ENCODE data around the gene RLBP1. TPM values are rescaled to one million over a fixed set of nuclear protein-coding genes. Genes with fewer than 3 reads are reported as not detected.

The RLBP1 gene
- total and polyA plus RNA-seq, 2 of the 13 experiments (the other 11 are each of a cell fraction or from before 2014, with no cell fraction given), result 0.07 TPM; not detected in 1

DNA sequence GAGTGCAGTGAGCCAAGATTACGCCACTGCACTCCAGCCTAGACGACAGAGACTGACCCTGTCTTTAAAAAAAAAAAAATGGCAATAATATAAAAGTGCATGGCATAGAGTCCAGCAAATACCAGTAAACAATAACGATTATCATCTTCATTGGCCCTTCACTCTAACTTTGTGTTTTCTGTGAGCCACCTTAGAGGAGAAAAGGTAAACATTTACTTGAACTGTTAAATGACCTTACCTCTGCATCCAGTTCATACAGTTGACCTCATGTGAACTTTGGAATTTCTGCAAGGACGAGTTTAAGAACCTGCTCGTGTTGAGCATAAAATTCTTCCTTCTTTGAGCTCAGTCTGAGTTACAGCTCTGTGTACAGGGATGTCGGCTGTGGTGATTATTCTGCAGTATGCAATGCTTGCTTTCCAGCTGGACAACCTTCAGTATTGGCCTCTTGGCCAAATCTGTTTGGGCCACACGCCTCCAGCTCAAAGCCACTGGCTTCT, 56.6 kb downstream of the RLBP1 start (continued):
- no peak for TF ChIP-seq ARNT2 (CRISPR knock-in tag; IDR thresholded peaks at IDR 0.05; ENCODE audit: low read depth)
- no peak for TF ChIP-seq NFATC3 (CRISPR knock-in tag; IDR thresholded peaks at IDR 0.05)
- TF ChIP-seq ZNF550 (CRISPR knock-in tag; IDR thresholded peaks at IDR 0.05; ENCODE audit: borderline replicate concordance), result no peak
- TF ChIP-seq, protein P1, sequence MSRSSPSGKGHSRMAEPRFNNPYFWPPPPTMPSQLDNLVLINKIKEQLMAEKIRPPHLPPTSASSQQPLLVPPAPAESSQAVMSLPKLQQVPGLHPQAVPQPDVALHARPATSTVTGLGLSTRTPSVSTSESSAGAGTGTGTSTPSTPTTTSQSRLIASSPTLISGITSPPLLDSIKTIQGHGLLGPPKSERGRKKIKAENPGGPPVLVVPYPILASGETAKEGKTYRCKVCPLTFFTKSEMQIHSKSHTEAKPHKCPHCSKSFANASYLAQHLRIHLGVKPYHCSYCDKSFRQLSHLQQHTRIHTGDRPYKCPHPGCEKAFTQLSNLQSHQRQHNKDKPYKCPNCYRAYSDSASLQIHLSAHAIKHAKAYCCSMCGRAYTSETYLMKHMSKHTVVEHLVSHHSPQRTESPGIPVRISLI (CRISPR knock-in tag; IDR thresholded peaks at IDR 0.05; ENCODE audit: borderline replicate concordance), result peak; percentile 52; the same call in 1 of the 2 replicates
- no peak for TF ChIP-seq AHR (CRISPR knock-in tag; IDR thresholded peaks at IDR 0.05)
- no peak for TF ChIP-seq TCF7L2 (IDR thresholded peaks at IDR 0.05; ENCODE audit: low read depth, low read length)
- no peak for TF ChIP-seq KLF9 (CRISPR knock-in tag; IDR thresholded peaks at IDR 0.05; ENCODE audit: low read depth)
- no peak for TF ChIP-seq MED13 (CRISPR knock-in tag; IDR thresholded peaks at IDR 0.05)
- TF ChIP-seq RXRB (CRISPR knock-in tag; IDR thresholded peaks at IDR 0.05; ENCODE audit: borderline replicate concordance), result peak; percentile 91
- TF ChIP-seq, protein P2, sequence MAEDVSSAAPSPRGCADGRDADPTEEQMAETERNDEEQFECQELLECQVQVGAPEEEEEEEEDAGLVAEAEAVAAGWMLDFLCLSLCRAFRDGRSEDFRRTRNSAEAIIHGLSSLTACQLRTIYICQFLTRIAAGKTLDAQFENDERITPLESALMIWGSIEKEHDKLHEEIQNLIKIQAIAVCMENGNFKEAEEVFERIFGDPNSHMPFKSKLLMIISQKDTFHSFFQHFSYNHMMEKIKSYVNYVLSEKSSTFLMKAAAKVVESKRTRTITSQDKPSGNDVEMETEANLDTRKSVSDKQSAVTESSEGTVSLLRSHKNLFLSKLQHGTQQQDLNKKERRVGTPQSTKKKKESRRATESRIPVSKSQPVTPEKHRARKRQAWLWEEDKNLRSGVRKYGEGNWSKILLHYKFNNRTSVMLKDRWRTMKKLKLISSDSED (CRISPR knock-in tag; IDR thresholded peaks at IDR 0.05), result no peak
- no peak for TF ChIP-seq ZNF644 (CRISPR knock-in tag; IDR thresholded peaks at IDR 0.05; ENCODE audit: low read depth)
- TF ChIP-seq, protein P3, sequence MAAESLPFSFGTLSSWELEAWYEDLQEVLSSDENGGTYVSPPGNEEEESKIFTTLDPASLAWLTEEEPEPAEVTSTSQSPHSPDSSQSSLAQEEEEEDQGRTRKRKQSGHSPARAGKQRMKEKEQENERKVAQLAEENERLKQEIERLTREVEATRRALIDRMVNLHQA (CRISPR knock-in tag; IDR thresholded peaks at IDR 0.05), result no peak
- no peak for TF ChIP-seq SRF (IDR thresholded peaks at IDR 0.05; ENCODE audit: low read depth, low read length)
- TF ChIP-seq, protein P4, sequence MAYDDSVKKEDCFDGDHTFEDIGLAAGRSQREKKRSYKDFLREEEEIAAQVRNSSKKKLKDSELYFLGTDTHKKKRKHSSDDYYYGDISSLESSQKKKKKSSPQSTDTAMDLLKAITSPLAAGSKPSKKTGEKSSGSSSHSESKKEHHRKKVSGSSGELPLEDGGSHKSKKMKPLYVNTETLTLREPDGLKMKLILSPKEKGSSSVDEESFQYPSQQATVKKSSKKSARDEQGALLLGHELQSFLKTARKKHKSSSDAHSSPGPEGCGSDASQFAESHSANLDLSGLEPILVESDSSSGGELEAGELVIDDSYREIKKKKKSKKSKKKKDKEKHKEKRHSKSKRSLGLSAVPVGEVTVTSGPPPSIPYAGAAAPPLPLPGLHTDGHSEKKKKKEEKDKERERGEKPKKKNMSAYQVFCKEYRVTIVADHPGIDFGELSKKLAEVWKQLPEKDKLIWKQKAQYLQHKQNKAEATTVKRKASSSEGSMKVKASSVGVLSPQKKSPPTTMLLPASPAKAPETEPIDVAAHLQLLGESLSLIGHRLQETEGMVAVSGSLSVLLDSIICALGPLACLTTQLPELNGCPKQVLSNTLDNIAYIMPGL (CRISPR knock-in tag; IDR thresholded peaks at IDR 0.05; ENCODE audit: borderline replicate concordance in 1 of 2, low read depth in 1 of 2), result no peak
- TF ChIP-seq CBFB (CRISPR knock-in tag; IDR thresholded peaks at IDR 0.05), result no peak
- no peak for TF ChIP-seq ZNF256 (CRISPR knock-in tag; conservative IDR thresholded peaks at IDR 0.05)
- TF ChIP-seq, protein P5, sequence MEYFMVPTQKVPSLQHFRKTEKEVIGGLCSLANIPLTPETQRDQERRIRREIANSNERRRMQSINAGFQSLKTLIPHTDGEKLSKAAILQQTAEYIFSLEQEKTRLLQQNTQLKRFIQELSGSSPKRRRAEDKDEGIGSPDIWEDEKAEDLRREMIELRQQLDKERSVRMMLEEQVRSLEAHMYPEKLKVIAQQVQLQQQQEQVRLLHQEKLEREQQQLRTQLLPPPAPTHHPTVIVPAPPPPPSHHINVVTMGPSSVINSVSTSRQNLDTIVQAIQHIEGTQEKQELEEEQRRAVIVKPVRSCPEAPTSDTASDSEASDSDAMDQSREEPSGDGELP (IDR thresholded peaks at IDR 0.05; ENCODE audit: borderline replicate concordance, low read depth), result peak; percentile 33; the same call in 1 of the 2 replicates
- TF ChIP-seq ZBTB3 (CRISPR knock-in tag; IDR thresholded peaks at IDR 0.05; ENCODE audit: borderline replicate concordance, low read depth), result peak; percentile 56; the same call in 1 of the 2 replicates
- no peak for TF ChIP-seq FIP1L1 (IDR thresholded peaks at IDR 0.05; ENCODE audit: borderline replicate concordance, insufficient read depth, low read depth, low read length)
- TF ChIP-seq, protein P6, sequence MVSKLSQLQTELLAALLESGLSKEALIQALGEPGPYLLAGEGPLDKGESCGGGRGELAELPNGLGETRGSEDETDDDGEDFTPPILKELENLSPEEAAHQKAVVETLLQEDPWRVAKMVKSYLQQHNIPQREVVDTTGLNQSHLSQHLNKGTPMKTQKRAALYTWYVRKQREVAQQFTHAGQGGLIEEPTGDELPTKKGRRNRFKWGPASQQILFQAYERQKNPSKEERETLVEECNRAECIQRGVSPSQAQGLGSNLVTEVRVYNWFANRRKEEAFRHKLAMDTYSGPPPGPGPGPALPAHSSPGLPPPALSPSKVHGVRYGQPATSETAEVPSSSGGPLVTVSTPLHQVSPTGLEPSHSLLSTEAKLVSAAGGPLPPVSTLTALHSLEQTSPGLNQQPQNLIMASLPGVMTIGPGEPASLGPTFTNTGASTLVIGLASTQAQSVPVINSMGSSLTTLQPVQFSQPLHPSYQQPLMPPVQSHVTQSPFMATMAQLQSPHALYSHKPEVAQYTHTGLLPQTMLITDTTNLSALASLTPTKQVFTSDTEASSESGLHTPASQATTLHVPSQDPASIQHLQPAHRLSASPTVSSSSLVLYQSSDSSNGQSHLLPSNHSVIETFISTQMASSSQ (IDR thresholded peaks at IDR 0.05; ENCODE audit: low read depth), result no peak
- TF ChIP-seq, protein P6 (CRISPR knock-in tag; IDR thresholded peaks at IDR 0.05; ENCODE audit: borderline replicate concordance), result no peak

Measured in HepG2 (cell line).